Stimulated activated naive CD8-positive, alpha-beta T cell treated with anti-CD3 and anti-CD28 coated beads, Interleukin-15, Interleukin-2, amounts not matched to agents 100 ng/mL and 50 ng/mL, for 24 hours (primary cell): ENCODE measurements around the gene NCAPG2.
"Not testable (repeated sequence)": the region's sequence is repeated elsewhere in the genome, so short reads cannot be mapped to it uniquely, and the experiment has no call there.

Source experiments
- H3K27ac Mint-ChIP-seq: one replicate; pipeline ENCODE4 v1.8.0; 2021; ENCODE audit warnings: mild to moderate bottlenecking, mixed read lengths
- H3K27me3 Mint-ChIP-seq: one replicate; pipeline ENCODE4 v1.8.0; 2021; ENCODE audit warnings: mixed read lengths
- H3K36me3 Mint-ChIP-seq: one replicate; pipeline ENCODE4 v1.8.0; 2021; ENCODE audit warnings: low read depth, mixed read lengths
- H3K4me1 Mint-ChIP-seq: one replicate; pipeline ENCODE4 v1.8.0; 2021; ENCODE audit warnings: low read depth, mixed read lengths
- H3K4me3 Mint-ChIP-seq: one replicate; pipeline ENCODE4 v1.8.0; 2021; ENCODE audit warnings: mild to moderate bottlenecking, mixed read lengths
- H3K9me3 Mint-ChIP-seq: one replicate; pipeline ENCODE4 v1.8.0; 2021; ENCODE audit warnings: mixed read lengths

Gene NCAPG2

GRCh38 chr7:158651968-158652565 lies 52.5 kb downstream of the NCAPG2 start:
- Mint-ChIP-seq H3K27me3 (no peaks in the 10 kb centered on the region), H3K27ac (no peak overlapping the region), H3K36me3 (peaks cover 80% of the 10 kb centered on the region), H3K4me3 (no peak overlapping the region), H3K4me1 (peaks cover 14% of the 10 kb centered on the region), H3K9me3 (no peaks in the 10 kb centered on the region)

DNA sequence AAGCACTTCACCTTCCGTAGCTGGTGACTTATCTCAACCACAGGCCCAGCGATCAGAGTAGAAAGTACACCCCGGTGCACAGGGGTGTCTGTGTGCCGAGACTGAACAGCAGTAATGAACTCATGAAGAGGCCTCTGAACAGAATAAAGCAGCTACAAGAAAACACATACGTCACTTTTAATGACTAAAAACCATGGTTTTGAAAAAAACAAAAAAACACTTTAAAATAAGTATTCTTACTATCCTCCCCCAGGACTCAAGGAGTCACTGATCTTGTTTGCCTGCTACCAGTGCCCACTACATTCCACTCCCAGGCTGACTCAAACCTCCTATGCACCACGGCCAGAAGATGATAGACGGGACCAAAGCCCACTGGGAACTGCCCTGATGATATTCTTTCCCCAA lies 53.8 kb downstream of the NCAPG2 start:
- Mint-ChIP-seq H3K27ac (no peak overlapping the region), H3K4me1 (peaks cover 2% of the 10 kb centered on the region), H3K36me3 (peaks cover 75% of the 10 kb centered on the region), H3K9me3 (no peaks in the 10 kb centered on the region), H3K27me3 (no peaks in the 10 kb centered on the region), H3K4me3 (no peak overlapping the region)

DNA sequence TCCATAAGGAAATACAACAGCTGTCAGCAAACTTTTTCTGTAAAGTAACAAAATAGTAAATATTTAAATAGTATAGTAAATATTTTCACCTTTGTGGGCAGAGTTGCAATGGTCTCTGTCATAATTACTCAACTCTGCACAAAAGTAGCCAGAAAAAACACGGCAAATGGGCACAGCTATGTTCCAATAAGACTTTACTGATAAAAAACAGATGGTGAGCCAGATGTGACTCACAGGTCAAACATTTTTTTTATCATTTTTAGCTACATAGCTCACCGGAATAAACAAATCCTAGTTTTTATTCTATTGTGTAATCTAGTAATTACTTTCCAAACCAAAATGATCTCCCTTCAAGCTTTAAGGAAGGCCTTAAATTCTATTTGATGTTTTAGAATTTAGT lies 55.3 kb downstream of the NCAPG2 start:
- Mint-ChIP-seq H3K27ac (no peak overlapping the region), H3K27me3 (no peaks in the 10 kb centered on the region), H3K9me3 (no peaks in the 10 kb centered on the region), H3K36me3 (peaks cover 77% of the 10 kb centered on the region), H3K4me3 (no peak overlapping the region), H3K4me1 (no peaks in the 10 kb centered on the region)

DNA sequence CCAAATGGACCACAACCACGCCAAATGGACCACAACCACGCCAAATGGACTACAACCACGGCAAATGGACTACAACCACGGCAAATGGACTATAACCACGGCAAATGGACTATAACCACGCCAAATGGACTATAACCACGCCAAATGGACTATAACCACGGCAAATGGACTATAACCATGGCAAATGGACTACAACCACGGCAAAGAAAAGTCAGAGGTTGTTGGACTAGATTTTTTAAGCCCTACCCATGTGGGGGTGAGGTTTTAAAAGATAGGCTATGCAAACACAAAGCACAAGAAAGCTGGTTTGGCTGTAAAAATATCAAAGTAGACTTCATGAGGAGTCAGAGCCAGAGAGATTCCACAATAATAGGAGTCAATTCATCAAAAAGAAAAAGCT lies 55.8 kb downstream of the NCAPG2 start:
- H3K4me1 Mint-ChIP-seq: no peaks in the 10 kb centered on the region
- H3K27ac Mint-ChIP-seq: no peak overlapping the region
- no peak overlapping the region for H3K4me3 Mint-ChIP-seq
- no peaks in the 10 kb centered on the region for H3K9me3 Mint-ChIP-seq
- no peaks in the 10 kb centered on the region for H3K27me3 Mint-ChIP-seq
- peaks cover 79% of the 10 kb centered on the region for H3K36me3 Mint-ChIP-seq

DNA sequence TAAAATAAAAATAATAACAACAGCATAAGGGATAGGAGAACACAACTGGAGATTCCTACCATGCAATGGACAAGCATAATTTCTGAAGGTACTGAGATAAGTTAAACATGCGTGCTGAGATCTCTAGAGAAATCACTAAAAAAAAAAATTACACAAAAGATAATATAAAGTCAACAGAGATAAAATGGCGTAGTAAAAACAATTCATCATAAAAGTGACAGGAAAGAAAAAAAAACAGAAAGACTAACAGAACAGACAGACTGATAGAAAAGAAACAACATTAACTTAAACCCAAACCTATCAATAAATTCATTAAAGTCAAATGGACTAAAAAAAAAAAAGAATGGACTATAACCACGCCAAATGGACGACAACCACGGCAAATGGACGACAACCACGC lies 56.4 kb downstream of the NCAPG2 start:
- H3K27me3 Mint-ChIP-seq: no peaks in the 10 kb centered on the region
- H3K36me3 Mint-ChIP-seq: peaks cover 85% of the 10 kb centered on the region
- H3K4me1 Mint-ChIP-seq: no peaks in the 10 kb centered on the region
- H3K4me3 Mint-ChIP-seq: no peak overlapping the region
- peak overlapping the region; percentile 66 for H3K27ac Mint-ChIP-seq
- H3K9me3 Mint-ChIP-seq: no peaks in the 10 kb centered on the region

DNA sequence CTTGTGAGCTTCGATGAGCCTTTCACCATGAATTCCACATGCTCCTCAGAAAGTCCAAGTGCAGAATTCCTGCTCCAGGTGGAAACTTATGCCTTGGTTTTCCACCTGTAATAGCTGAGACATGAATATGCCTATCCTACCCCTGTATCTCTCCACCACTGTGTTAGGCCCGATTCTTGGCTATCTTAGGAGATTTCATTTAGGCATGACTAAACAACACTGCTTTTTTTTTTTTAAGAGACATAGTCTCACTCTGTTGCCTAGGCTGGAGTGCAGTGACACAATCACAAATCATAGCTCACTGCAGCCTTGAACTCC lies 57.2 kb downstream of the NCAPG2 start:
- H3K27me3 Mint-ChIP-seq: no peaks in the 10 kb centered on the region
- no peak overlapping the region for H3K27ac Mint-ChIP-seq

DNA sequence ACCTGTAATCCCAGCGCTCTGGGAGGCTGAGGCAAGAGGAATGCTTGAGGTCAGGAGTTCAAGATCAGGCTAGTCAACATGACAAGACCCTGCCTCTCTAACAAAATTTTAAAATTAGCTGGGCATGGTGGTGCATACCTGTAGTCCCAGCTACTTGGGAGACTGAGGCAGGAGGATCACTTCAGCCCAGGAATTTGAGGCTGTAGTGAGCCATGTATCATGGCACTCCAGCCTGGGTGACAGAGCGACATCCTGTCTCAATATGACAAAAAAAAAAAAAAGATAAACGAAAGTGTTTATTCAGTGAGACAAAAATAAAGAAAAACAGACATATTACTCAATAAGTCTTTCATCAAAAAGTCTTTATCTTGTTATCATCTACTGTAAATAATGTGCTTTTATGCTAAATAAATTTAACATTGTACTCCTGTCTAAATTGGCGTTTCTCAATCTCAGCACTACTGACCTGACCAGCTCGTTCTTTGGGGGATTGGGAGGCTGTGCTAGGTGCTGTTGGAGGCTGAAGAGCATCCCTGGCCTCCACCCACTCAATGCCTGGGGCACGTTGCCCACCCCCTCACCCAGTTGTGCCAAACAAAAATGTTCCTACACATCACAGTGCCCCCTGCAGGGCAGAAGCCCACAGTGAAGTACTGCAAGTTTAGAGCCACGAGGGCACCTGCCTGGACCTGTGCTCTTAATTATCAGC lies 57.7 kb downstream of the NCAPG2 start:
- H3K9me3 Mint-ChIP-seq: no peaks in the 10 kb centered on the region
- H3K4me3 Mint-ChIP-seq: no peak overlapping the region
- no peaks in the 10 kb centered on the region for H3K27me3 Mint-ChIP-seq
- H3K36me3 Mint-ChIP-seq: peaks cover 86% of the 10 kb centered on the region
- no peaks in the 10 kb centered on the region for H3K4me1 Mint-ChIP-seq
- H3K27ac Mint-ChIP-seq: no peak overlapping the region

More for the DNA sequence above, 57.2 kb downstream of the NCAPG2 start:
- Mint-ChIP-seq H3K4me1 (no peaks in the 10 kb centered on the region), H3K9me3 (no peaks in the 10 kb centered on the region), H3K4me3 (no peak overlapping the region), H3K36me3 (peaks cover 86% of the 10 kb centered on the region)

DNA sequence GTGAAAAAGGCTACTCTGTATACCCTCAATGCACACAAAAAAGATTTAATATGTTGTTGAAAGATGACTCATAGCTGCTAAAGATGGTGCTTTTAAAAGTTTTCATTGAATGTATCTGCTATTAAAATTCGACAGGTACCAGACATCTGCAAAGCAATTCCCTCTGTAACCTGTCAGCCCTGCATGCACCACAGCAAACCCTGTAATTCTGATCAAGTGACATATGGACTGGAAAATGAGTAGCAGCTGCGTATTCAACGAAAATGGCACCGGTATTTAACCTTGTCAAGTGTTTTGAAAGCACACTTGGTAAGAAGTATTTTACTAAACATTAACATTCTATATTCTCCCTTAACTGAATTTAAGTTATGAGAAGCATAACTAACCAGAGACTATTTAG lies 58.8 kb downstream of the NCAPG2 start:
- Mint-ChIP-seq H3K36me3 (peaks cover 86% of the 10 kb centered on the region), H3K4me1 (no peaks in the 10 kb centered on the region), H3K9me3 (no peaks in the 10 kb centered on the region), H3K27ac (no peak overlapping the region), H3K27me3 (no peaks in the 10 kb centered on the region), H3K4me3 (no peak overlapping the region)

- no peaks in the 10 kb centered on the region for H3K9me3 Mint-ChIP-seq
- H3K36me3 Mint-ChIP-seq: peaks cover 82% of the 10 kb centered on the region
- H3K4me1 Mint-ChIP-seq: no peaks in the 10 kb centered on the region
- no peak overlapping the region for H3K27ac Mint-ChIP-seq
- H3K27me3 Mint-ChIP-seq: no peaks in the 10 kb centered on the region
- H3K4me3 Mint-ChIP-seq: no peak overlapping the region
Measured at GRCh38 chr7:158642149-158642548, 62.5 kb downstream of the NCAPG2 start.

GRCh38 chr7:158638001-158638400 lies 66.6 kb downstream of the NCAPG2 start:
- no peaks in the 10 kb centered on the region for H3K27me3 Mint-ChIP-seq
- H3K4me1 Mint-ChIP-seq: no peaks in the 10 kb centered on the region
- peaks cover 55% of the 10 kb centered on the region for H3K36me3 Mint-ChIP-seq
- H3K4me3 Mint-ChIP-seq: no peak overlapping the region
- H3K27ac Mint-ChIP-seq: no peak overlapping the region
- no peaks in the 10 kb centered on the region for H3K9me3 Mint-ChIP-seq

GRCh38 chr7:158633055-158633956 lies 71.3 kb downstream of the NCAPG2 start:
- Mint-ChIP-seq H3K4me1 (no peaks in the 10 kb centered on the region), H3K36me3 (peaks cover 50% of the 10 kb centered on the region), H3K27me3 (no peaks in the 10 kb centered on the region), H3K27ac (no peak overlapping the region), H3K9me3 (no peaks in the 10 kb centered on the region), H3K4me3 (no peak overlapping the region)

DNA sequence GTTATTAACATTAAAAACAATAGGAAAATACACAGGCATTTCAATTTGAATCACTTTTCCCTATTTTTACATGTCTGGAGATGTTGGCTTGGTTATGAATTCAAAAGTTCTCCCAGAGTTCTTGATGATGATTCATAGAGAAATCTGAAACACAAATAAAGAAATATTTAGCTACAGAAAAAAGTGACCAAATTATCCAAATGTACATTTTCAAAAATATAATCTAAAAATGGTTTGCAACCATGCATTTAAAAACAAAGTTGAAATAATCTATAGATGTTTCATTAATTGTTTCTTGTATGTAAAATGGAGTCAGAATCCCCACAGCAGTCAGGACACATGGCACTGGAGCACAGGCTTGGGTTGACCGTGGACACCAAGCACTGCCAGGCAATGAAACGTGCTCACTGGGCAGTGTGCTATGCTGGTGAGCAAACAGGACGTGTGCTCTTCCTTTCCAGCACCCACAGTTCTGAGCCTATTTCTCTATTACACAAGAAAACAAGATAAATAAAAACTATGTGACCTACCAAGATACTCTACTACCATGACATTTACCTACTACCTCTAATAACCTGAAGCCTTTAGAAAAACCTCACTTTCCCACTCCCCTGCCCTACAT lies 72.9 kb downstream of the NCAPG2 start:
- H3K36me3 Mint-ChIP-seq: peaks cover 54% of the 10 kb centered on the region
- no peak overlapping the region for H3K4me3 Mint-ChIP-seq
- no peaks in the 10 kb centered on the region for H3K9me3 Mint-ChIP-seq
- H3K27ac Mint-ChIP-seq: no peak overlapping the region
- H3K4me1 Mint-ChIP-seq: no peaks in the 10 kb centered on the region
- H3K27me3 Mint-ChIP-seq: no peaks in the 10 kb centered on the region

GRCh38 chr7:158626289-158626688 lies 78.3 kb downstream of the NCAPG2 start:
- H3K36me3 Mint-ChIP-seq: peaks cover 65% of the 10 kb centered on the region
- not testable (repeated sequence) for H3K9me3 Mint-ChIP-seq, H3K4me1 Mint-ChIP-seq, H3K4me3 Mint-ChIP-seq, H3K27me3 Mint-ChIP-seq, H3K27ac Mint-ChIP-seq

GRCh38 chr7:158623241-158623640 lies 81.4 kb downstream of the NCAPG2 start:
- peaks cover 50% of the 10 kb centered on the region for H3K36me3 Mint-ChIP-seq
- no peaks in the 10 kb centered on the region for H3K27me3 Mint-ChIP-seq
- H3K4me1 Mint-ChIP-seq: no peaks in the 10 kb centered on the region
- no peaks in the 10 kb centered on the region for H3K9me3 Mint-ChIP-seq
- no peak overlapping the region for H3K4me3 Mint-ChIP-seq
- no peak overlapping the region for H3K27ac Mint-ChIP-seq

- Mint-ChIP-seq H3K36me3 (peaks cover 48% of the 10 kb centered on the region), H3K27ac (no peak overlapping the region), H3K9me3 (no peaks in the 10 kb centered on the region)
Measured at GRCh38 chr7:158620839-158621441, 83.7 kb downstream of the NCAPG2 start.

More at GRCh38 chr7:158620839-158621441, 83.7 kb downstream of the NCAPG2 start:
- Mint-ChIP-seq H3K4me1 (no peaks in the 10 kb centered on the region), H3K4me3 (no peak overlapping the region), H3K27me3 (no peaks in the 10 kb centered on the region)
